GM19468 (cell line): ENCODE data around the gene NKG7.

ENCODE experiments used
- ATAC-seq: cut with Tn5 transposase; IDR thresholded peaks from one replicate; pipeline ENCODE4 v1.9.1; 2021; ENCODE audit warnings: mild to moderate bottlenecking, moderate library complexity, moderate number of reproducible peaks; ENCODE audit not compliant: unreplicated experiment; ENCODE audit errors: extremely low read depth

The NKG7 gene

DNA sequence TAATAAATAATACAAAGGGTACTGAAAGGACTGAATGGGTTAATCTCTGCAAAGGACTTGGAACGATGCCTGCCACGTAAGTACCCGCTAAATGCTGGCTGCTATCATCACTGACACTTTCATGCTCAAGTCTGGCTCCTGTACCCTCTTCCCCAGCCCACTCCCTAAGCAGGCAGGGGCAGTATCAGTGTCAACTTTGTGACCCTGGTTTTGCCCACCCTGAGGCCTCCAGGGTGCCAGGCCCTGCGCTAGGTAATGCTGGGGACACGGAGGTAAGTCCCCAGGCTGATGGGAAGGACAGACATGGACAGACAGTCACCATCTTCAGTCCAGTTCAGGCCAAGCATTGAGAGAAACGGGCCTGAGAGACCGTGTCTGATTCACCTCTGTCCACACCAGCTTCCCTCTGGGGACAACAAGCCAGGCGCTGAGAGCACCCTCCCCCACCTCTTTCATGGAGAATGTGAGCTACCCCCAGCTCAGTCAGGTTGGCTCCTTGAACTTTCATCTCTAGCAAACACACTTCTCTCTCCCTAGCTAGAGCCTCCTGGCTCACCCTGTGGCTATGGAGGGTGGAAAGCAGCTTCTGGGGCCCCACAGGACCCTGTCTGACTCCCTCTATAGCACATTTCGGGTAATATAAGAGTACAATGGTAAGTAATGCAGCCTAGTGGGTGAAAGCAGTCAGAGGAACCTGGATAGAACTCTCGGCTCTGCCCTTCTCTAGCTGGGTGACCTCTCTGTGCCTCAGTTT, 7.1 kb downstream of the NKG7 start:
- ATAC-seq, result no peak

DNA sequence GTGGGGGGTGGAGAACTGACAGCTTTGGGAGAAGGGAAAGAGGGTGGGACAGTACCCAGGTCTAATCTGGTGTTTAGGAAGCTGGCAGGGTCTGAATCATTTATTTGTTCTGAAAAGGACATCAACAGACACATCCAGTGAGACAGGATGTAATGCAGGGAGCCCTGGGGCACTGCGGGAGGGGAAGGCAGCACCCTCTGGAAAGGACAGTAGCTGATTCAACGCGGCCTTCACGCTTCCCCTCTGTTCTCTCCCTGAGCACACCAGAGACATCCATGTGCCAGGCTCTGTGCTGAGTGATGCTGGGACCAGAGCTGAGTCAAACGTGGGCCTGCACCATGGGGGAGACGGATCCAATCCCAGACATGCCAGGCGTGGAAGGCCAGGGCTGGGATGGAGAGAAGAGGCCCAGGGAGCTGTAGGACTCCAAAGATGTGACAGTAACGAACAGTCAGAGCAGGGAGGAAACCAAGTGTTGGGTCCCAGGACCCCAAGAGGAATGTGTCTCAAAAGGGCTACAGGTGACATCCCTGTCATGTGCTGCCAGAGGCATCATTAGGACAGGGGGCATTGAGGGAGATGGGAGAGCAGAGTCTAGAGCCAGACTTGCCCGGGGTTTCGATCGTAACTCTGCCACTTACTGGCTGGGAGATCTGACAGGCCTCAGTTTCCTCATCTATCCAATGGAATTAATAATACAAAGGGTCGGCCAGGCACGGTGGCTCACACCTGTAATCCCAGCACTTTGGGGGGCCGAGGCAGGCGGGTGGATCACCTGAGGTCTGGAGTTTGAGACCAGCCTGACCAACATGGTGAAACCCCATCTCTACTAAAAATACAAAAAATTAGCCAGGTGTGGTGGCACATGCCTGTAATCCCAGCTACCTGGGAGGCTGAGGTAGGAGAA, 8.0 kb downstream of the NKG7 start:
- ATAC-seq, result no peak

DNA sequence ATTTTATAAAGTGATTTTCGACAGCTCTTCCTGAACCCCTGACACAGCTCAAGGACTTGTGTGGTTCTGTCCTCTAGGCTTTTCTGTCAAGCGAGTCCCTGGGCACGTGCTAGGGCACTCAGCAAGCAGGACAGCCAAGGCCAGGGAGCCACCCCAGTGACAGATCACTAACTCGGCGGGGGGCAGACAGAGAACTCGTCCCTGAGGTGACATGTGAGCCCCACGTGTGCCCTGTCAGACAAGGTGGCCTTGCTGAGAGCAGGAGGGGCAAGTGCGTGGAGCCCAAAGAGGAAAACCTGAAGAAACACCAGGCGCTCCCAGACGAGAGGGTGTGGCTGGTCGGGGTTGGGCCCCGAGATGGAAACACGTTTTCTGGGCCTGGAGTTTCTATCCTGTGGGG, 11.2 kb downstream of the NKG7 start:
- ATAC-seq, result no peak

DNA sequence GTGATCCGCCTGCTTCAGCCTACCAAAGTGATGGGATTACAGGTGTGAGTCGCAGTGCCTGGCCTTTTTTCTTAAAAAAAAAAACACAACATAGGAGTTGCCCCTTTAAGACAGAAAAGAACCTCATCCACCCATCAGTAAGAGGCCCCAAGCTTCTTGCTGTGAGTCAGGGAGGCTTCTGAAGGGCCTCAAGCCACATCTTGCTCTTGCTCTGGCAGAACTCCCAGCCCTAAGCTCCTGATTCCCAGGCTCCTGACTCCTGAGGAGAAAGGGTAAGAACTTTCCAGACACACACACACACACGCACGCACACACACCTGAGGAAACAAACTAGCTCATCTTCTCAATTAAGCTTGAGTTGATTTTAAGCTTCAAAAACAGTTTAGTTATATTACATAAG, 13.2 kb downstream of the NKG7 start:
- no peak for ATAC-seq

DNA sequence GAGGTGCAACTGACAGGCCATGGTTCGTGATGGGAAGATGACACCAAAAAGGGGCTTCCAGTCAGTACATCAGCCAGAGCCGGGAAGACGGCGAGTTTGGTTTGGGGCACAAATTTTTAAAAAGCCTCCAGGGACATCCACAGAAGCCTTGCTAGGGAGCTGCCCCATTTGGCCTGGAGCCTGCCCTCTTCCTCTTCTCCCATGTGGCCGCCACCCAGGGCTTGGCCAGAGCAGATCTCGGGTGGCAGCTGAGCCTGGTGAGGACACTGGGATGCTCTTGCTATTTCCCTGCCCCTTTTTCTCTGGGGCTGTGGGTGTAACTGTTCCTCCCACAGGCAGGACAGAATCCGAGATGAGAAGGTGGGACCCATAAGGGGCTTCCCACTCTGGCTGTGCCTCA, 14.5 kb downstream of the NKG7 start:
- ATAC-seq, result no peak

DNA sequence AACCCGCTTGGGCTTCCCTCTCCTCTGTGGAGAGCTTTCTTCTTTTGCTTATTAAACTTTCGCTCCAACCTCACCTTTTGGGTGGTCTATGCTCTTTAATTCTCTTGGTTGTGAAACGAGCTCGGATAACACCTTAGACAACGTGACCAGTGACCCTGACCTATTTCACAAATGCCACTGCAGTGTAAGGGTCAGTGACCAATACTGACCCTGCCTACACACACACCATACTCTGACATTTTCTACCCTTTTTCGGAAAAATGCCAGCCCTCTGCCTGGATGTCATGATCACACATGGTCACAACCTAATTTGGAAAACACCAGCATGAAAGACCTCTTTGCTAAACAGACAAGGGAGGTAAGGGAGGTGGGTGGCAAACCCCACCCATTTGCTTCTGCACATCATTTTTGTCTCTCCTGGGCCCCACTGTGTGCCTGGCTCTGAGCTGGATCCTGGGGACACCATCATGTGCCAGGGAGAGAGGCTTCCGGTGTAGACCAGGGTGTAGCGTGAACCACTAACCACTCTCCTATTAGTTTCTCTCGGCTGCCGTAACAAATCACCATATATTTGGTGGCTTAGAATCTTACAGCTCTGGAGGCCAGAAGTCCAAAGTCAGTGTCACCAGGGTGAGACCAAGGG, 16.2 kb downstream of the NKG7 start:
- no peak for ATAC-seq

DNA sequence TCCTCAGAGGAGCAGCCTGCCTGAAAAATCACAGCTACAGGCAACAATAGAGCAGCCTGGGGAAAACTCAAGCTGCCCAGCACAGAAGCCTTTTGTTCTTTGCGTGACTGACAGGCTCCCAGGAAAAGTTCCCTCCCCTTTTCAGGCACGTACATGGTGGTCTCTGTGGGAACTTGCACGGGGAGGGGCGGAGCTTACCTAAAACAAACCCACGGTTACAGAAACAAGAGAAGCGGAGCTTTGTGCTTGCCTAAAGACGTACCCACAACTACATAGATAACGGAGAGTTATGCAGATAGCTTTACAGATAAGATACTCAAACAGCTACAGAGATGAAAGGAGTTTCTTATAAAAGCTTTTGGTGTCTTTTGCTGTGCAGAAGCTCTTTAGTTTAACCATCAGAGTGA, 17.7 kb downstream of the NKG7 start:
- no peak for ATAC-seq

DNA sequence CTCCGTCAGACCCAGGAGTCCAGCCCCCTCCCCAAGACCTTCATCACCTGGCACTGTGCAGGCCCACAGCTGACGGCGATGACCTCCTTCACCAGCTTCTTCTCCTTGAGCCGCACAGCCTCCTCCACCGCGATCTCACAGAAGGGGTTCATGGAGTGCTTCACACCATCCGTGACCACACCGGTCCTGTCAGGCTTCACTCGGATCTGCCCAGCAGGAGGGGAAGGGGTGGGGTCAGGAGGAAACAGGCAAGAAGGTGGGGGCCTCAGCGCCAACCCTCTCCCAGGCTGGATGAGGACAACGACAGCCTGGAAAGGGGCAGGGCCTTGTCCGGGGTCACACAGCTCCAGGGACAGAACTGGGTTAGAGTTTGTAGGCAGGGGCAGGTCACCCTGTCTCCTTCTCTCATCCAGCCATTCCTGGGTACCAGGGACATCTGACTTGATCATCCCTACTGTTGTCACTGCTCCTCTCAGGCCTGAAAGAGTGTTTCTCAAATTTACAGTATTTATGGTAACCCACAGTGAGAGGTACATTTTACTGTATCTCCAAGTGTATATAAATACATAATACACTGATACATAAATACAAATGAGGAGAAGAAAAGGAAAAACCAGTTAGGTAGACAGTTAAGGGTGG, 18.2 kb downstream of the NKG7 start:
- no peak for ATAC-seq

DNA sequence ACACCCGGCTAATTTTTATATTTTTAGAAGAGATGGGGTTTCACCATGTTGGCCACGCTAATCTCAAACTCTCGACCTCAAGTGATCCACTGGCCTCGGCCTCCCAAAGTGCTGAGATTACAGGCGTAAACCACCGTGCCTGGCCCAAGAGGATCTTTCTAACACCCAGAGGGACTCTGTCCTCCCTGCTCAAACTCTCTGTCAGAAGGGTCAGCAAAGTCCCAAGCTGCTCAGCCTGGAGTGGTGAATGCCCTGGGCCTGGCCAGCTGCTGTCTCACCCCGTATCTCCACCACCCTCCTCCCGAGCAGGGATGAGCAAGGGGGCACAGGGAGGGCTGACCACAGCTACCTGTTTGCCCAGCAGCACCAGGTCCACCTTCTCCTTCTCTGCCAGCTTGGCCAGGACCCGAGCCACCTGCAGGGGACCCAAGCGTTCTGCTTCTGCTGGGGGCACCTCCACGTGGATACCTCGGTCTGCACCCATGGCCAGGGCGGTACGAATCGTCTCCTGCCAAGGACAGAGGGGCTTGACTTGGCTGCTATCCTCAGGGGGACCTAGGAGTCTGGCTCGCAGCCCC, 19.6 kb downstream of the NKG7 start:
- ATAC-seq, result no peak

DNA sequence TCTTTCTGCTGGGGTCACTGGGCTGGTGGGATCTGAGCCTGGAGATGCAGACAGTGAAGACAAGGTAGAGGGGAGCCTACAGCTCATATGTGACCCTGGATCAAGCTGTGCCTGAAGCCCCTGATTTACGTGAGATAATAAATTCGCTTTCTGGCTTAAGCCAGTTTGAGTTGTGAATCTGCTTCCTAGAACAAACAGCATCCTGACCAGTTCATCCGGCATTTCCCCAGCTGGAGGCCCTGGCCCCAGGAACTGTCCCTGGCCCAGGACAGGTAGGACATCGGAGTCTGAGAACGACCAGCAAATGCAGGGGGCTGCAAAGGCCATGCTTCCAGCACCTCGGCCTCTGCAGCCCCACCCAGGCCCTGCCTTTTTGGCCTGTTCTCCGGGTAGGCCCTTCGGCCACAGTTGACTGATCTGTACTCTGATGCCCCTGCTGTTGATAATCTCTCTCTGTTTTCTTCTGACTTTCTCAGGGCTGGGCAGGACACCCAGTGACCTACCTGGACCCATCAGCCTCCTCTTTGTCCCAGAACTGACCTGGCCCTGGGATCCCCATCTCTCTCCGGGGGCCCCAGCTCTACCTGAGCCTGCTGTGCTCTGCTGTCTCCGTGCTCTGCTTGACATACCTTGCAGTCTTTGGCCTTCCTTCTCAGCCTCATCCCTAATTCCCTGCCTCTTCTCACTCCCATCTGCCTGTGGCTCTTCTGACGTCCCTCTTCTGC, 21.0 kb downstream of the NKG7 start:
- ATAC-seq, result no peak

DNA sequence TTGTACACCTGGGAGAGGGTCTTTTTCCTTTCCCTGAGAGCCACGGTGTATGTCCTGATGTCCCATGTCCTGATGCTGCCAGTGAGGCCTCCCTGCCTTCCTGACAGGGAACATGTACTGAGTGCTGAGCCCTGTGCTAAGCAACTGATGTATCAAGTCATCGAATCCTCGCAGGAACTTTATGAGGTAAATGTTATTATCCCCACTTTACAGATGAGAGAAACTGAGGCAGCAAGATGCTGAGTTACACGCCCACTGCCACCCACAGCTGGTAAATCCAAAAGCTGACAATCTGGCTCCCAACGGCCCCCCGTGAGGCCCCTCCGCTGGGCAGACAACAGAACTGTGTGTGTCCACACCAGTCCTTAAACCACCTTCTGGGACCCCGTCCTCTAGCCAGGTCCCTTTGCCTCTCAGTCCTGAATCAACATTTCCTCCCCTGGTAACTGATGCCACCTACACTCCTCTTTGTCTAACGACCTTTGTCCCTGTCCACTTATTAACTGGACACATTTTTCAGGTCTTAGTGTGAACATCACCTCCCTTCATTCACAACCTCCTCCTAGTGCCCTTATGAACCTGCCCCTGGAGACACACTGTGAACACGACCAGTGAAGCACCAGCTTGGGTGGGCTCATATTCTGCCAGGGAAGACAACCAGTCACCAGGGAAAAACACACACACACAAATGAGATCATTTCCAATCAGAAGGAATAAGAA, 25.1 kb downstream of the NKG7 start:
- no peak for ATAC-seq

DNA sequence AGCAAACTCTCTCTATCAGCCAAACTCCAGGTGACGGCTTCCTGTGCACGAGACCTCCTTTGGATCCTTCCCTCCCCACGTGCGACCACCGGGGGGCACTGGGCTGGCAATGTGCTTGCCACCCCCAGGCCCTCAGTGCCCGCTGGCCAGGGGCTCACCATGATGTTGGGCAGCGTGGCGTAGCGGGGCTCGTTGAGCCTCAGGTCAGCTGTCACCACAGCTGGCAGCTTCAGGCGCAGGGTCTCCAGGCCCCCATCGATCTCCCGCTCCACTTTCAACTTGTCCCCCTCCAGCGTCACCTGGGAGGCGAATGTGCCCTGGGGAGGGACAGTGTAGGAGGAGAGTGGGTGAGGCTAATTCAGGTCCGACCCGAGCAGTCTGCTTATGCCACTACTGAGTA, 25.7 kb downstream of the NKG7 start:
- ATAC-seq, result no peak

DNA sequence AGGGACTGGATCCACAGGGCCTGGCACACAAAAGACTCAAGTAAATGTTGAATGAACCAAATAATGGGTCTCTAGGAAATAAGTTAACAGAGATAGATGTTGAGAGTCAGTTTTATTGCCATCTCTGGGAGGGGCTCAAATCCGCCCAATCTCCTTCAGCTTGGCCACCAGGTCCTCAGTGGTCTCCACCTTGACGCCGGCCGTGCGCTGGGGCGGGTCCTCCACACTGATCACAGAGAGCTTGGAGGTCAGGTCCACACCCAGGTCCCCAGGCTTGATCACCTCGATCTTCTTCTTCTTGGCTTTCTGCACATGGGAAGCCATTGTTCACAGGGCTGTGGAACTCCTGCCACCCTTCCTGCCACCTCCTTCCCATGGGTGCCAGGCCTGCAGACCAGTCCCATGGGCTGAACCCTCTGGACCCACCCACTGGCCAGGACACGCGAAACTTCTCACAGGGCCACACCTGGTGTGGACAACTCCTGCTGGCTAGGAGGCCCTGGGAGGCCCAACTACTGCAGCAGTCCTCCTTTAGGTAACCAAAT, 27.3 kb downstream of the NKG7 start:
- no peak for ATAC-seq

DNA sequence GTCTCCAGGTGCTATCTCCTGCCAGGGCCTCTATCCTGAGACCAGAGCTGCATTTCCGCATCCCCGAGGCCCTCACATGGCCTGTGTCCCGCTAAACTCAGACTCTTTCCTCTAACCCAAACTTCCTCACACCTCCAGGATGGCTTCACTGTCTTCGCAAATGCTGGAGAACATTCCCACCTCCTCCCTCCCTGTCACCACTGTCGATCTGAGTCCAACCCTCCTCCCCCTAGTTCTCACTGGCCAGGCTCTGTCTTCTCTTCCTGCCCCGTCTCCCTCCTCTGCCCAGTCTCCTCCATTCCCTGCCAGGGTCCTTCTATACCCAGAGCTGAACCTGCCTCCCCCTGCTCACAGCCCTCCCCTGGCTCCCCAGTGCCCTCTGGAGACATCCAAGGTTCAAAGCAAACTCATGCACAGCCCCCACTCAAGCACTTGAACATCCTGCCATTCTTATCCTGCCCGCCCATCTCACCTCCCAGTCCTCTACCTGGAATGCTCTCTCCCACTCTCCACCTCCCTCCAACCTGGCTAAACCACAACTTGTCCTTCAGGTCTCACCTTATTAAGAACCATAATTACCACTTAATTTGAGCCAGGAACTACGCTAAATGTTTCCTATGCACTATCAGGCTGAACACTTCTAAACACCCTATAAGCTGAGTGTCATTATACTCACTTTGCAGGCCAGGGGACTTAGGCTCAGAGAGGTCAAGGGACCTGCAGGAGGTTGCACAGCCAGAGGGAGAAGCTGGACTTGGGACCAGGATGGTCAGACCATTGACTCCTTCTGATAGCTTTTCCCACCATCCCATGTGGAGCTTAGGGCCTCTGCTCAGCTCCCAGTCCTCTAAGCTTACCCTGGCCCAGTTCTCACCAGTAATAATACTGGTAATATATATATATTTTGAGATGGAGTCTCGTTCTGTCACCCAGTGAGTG, 29.6 kb downstream of the NKG7 start:
- no peak for ATAC-seq

DNA sequence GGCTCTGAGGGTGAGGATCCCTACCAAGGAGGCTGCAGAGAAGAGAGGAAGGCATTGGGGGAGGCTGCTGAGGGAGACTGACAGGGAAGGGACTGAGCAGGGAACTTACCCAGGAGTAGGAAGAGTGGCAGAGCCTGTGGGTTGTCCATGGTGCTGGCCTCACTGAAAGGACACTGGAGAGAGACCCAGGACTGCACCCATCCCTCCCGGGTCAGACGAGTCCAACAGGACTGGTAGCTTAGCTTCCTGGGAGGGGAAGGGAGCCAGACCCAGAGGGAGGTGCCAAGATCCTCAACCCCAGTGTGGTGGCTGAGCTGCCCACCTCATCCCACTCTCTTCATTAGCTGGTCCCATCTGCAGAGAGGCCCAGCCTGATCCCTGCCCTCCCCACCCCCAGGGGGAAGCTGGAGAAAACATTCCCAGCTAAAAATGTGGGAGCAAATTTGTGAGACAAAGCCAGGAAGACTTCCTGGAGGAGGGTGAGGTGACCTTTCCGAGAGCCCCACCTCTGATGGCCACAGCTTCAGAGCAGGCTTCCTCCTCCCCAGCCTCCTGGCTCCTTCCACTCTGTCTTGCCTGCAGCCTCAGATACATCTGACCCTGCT, 30.4 kb downstream of the NKG7 start, which contains the start of gene VSIG10L:
Gene VSIG10L (minus strand): TSS at position 164 of the 605 bp plus-strand sequence. CDS start 15 bp downstream, at position 149.
- no peak for ATAC-seq

DNA sequence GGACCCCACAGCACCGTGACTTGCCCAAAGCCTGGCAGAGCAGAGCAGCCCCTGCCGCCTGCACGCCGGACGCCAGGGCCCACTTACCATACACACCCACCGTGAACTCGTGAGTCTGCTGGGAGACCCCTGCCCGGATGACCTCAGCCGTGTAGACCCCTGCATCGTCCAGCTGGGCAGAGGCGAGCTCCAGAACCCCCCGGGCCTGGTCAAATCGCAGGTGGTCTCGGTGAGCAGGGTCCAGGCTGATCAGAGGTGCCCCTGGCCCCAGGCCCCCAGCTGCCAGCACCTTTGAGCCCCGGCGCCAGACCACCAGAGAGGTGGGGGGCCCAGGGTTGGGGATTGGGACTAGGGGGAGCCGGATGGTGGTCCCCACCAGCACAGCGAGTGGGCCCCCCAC, 31.4 kb downstream of the NKG7 start:
- ATAC-seq, result no peak
